ENCODE measurements around the gene SNAPC2. TPM values are rescaled to one million over a fixed set of nuclear protein-coding genes. Genes with fewer than 3 reads are reported as not detected.

The SNAPC2 gene
- polyA plus RNA-seq, 4 donors: 13.0 to 23.5 (median 18.2) TPM

GRCh38 chr19:7961920-7962626, 41.9 kb downstream of the SNAPC2 start:
- DNase-seq (ENCODE audit: low read depth in 4 of 4, low spot score in 2 of 4): no peak

GRCh38 chr19:7962644-7963268, 42.6 kb downstream of the SNAPC2 start:
- no peak for DNase-seq (ENCODE audit: low read depth in 4 of 4, low spot score in 2 of 4)

GRCh38 chr19:7963566-7963965, 43.4 kb downstream of the SNAPC2 start:
- DNase-seq (ENCODE audit: low read depth in 4 of 4, low spot score in 2 of 4): no peak

GRCh38 chr19:7965259-7965841, 45.2 kb downstream of the SNAPC2 start:
- DNase-seq (ENCODE audit: low read depth in 4 of 4, low spot score in 2 of 4): no peak

- no peak for DNase-seq (ENCODE audit: low read depth in 4 of 4, low spot score in 2 of 4)
These were observed 46.0 kb downstream of the SNAPC2 start for GRCh38 chr19:7965921-7966665.

- no peak for DNase-seq (ENCODE audit: low read depth in 4 of 4, low spot score in 2 of 4)
These were observed 48.1 kb downstream of the SNAPC2 start for GRCh38 chr19:7968008-7968795.

- no peak for DNase-seq (ENCODE audit: low read depth in 4 of 4, low spot score in 2 of 4)
These were observed 48.8 kb downstream of the SNAPC2 start for GRCh38 chr19:7968796-7969554.

GRCh38 chr19:7969555-7969939, 49.4 kb downstream of the SNAPC2 start:
- DNase-seq (ENCODE audit: low read depth in 4 of 4, low spot score in 2 of 4): no peak

- peak in 1 of 4 donors; percentile 39 for DNase-seq (ENCODE audit: low read depth in 4 of 4, low spot score in 2 of 4)
These were observed 50.7 kb downstream of the SNAPC2 start for GRCh38 chr19:7970716-7971448.

- no peak for DNase-seq (ENCODE audit: low read depth in 4 of 4, low spot score in 2 of 4)
These were observed 51.7 kb downstream of the SNAPC2 start for GRCh38 chr19:7971553-7972520.

Other genes starting within 250 kb of the SNAPC2 start
- under 1 TPM in 2 of 4 donors, not detected in 2; 0.21 to 0.36 TPM for gene MCEMP1, start 243.2 kb upstream of the SNAPC2 start, polyA plus RNA-seq (ENCODE audit: insufficient read length in 4 of 4)
- 10 to 100 TPM; 42.7 to 97.1 (median 59.0) TPM for gene TRAPPC5, start 239.5 kb upstream of the SNAPC2 start, polyA plus RNA-seq (ENCODE audit: insufficient read length in 4 of 4)
- gene FCER2, start 218.2 kb upstream of the SNAPC2 start, polyA plus RNA-seq (ENCODE audit: insufficient read length in 4 of 4): under 1 TPM; 0.27 to 0.45 (median 0.31) TPM
- gene CLEC4G, start 188.2 kb upstream of the SNAPC2 start, polyA plus RNA-seq (ENCODE audit: insufficient read length in 4 of 4): under 1 TPM in 1 of 4 donors, not detected in 3; 0.21 TPM
- gene CD209, start 172.8 kb upstream of the SNAPC2 start, polyA plus RNA-seq (ENCODE audit: insufficient read length in 4 of 4): 1 to 10 TPM in 3 of 4 donors, under 1 TPM in 1; 0.52 to 1.5 (median 1.4) TPM
- gene CLEC4M, start 157.1 kb upstream of the SNAPC2 start, polyA plus RNA-seq (ENCODE audit: insufficient read length in 4 of 4): 1 to 10 TPM; 1.5 to 4.7 (median 3.3) TPM
- gene EVI5L, start 90.1 kb upstream of the SNAPC2 start, polyA plus RNA-seq (ENCODE audit: insufficient read length in 4 of 4): 10 to 100 TPM; 15.1 to 19.9 (median 18.5) TPM
- gene PRR36, start 45.9 kb upstream of the SNAPC2 start, polyA plus RNA-seq (ENCODE audit: insufficient read length in 4 of 4): 10 to 100 TPM in 1 of 4 donors, 1 to 10 TPM in 3; 3.7 to 12.5 (median 7.2) TPM
- 1 to 10 TPM; 2.3 to 2.6 (median 2.5) TPM for gene LRRC8E, start 31.8 kb upstream of the SNAPC2 start, polyA plus RNA-seq (ENCODE audit: insufficient read length in 4 of 4)
- gene MAP2K7, start 16.5 kb upstream of the SNAPC2 start, polyA plus RNA-seq (ENCODE audit: insufficient read length in 4 of 4): 10 to 100 TPM; 21.3 to 46.6 (median 36.5) TPM
- 1 to 10 TPM in 2 of 4 donors, under 1 TPM in 2; 0.38 to 1.3 (median 1.0) TPM for gene TGFBR3L, start 5.5 kb upstream of the SNAPC2 start, polyA plus RNA-seq (ENCODE audit: insufficient read length in 4 of 4)
- gene CTXN1, start 5.8 kb downstream of the SNAPC2 start, polyA plus RNA-seq (ENCODE audit: insufficient read length in 4 of 4): 10 to 100 TPM; 11.8 to 41.7 (median 28.4) TPM
- 10 to 100 TPM; 39.2 to 62.5 (median 52.1) TPM for gene TIMM44, start 23.3 kb downstream of the SNAPC2 start, polyA plus RNA-seq (ENCODE audit: insufficient read length in 4 of 4)
- gene ELAVL1, start 85.3 kb downstream of the SNAPC2 start, polyA plus RNA-seq (ENCODE audit: insufficient read length in 4 of 4): 10 to 100 TPM; 82.9 to 89.4 (median 85.6) TPM
- gene CCL25, start 132.4 kb downstream of the SNAPC2 start, polyA plus RNA-seq (ENCODE audit: insufficient read length in 4 of 4): under 1 TPM in 3 of 4 donors, not detected in 1; 0.22 to 0.30 (median 0.24) TPM
- 10 to 100 TPM; 28.0 to 50.5 (median 34.4) TPM for gene FBN3, start 229.3 kb downstream of the SNAPC2 start, polyA plus RNA-seq (ENCODE audit: insufficient read length in 4 of 4)